Mononuclear cell (primary cell): Measurements from ENCODE around the gene RSU1. TPM values are rescaled to one million over a fixed set of nuclear protein-coding genes. Genes with fewer than 3 reads are reported as not detected.

Source experiments
- H3K27me3 ChIP-seq: 2 replicates; pipeline ENCODE4 v1.6.0; 2011; ENCODE audit warnings: low read length, control low read depth; ENCODE audit not compliant: insufficient read depth
- H3K4me1 ChIP-seq: 2 replicates; pipeline ENCODE4 v1.5.1; 2011; ENCODE audit warnings: mild to moderate bottlenecking, low read length, control low read depth; ENCODE audit not compliant: insufficient read depth
- H3K4me3 ChIP-seq: 2 replicates; pipeline ENCODE4 v1.5.1; 2011; ENCODE audit warnings: mild to moderate bottlenecking, low read length, moderate library complexity
- H3K9me3 ChIP-seq: 2 replicates; pipeline ENCODE4 v1.5.1; 2011; ENCODE audit warnings: low read depth, mild to moderate bottlenecking, control low read depth, low read length
- total RNA-seq: library from RNA; depleted of rRNA; stranded (reverse); fragments of >200 nt; gene quantifications from one replicate; pipeline ENCODE4 v1.2.3, GENCODE V29; 2012

Gene RSU1
- total RNA-seq, 1 donor = 80.0 TPM

GRCh38 chr10:16713290-16713689 is 103.9 kb downstream of the RSU1 start:
- no peaks in the 10 kb centered on the region for H3K4me1 ChIP-seq
- H3K9me3 ChIP-seq = peaks cover 43% of the 10 kb centered on the region
- no peaks in the 10 kb centered on the region for H3K27me3 ChIP-seq
- no peak overlapping the region for H3K4me3 ChIP-seq

GRCh38 chr10:16712883-16713282 is 104.3 kb downstream of the RSU1 start:
- H3K4me3 ChIP-seq = no peak overlapping the region

GRCh38 chr10:16700331-16700730 is 116.9 kb downstream of the RSU1 start:
- no peaks in the 10 kb centered on the region for H3K4me1 ChIP-seq
- no peak overlapping the region for H3K4me3 ChIP-seq

More at GRCh38 chr10:16712883-16713282, 104.3 kb downstream of the RSU1 start:
- H3K27me3 ChIP-seq = no peaks in the 10 kb centered on the region
- peaks cover 43% of the 10 kb centered on the region for H3K9me3 ChIP-seq
- no peaks in the 10 kb centered on the region for H3K4me1 ChIP-seq

GRCh38 chr10:16699435-16700057 is 117.7 kb downstream of the RSU1 start:
- H3K4me3 ChIP-seq = no peak overlapping the region
- no peaks in the 10 kb centered on the region for H3K27me3 ChIP-seq
- no peaks in the 10 kb centered on the region for H3K4me1 ChIP-seq
- H3K9me3 ChIP-seq = no peaks in the 10 kb centered on the region

More at GRCh38 chr10:16700331-16700730, 116.9 kb downstream of the RSU1 start:
- H3K9me3 ChIP-seq = no peaks in the 10 kb centered on the region
- no peaks in the 10 kb centered on the region for H3K27me3 ChIP-seq

- Histone ChIP-seq H3K4me3 (no peak overlapping the region), H3K27me3 (no peaks in the 10 kb centered on the region), H3K9me3 (no peaks in the 10 kb centered on the region), H3K4me1 (no peaks in the 10 kb centered on the region)
These were observed 118.8 kb downstream of the RSU1 start for GRCh38 chr10:16698461-16698860.

GRCh38 chr10:16690417-16690816 is 126.8 kb downstream of the RSU1 start:
- Histone ChIP-seq H3K4me3 (no peak overlapping the region), H3K27me3 (no peaks in the 10 kb centered on the region), H3K9me3 (no peaks in the 10 kb centered on the region), H3K4me1 (no peaks in the 10 kb centered on the region)

GRCh38 chr10:16689696-16690095 is 127.5 kb downstream of the RSU1 start:
- no peaks in the 10 kb centered on the region for H3K9me3 ChIP-seq
- H3K27me3 ChIP-seq = no peaks in the 10 kb centered on the region
- no peak overlapping the region for H3K4me3 ChIP-seq
- no peaks in the 10 kb centered on the region for H3K4me1 ChIP-seq

GRCh38 chr10:16689227-16689626 is 128.0 kb downstream of the RSU1 start:
- H3K4me3 ChIP-seq = no peak overlapping the region
- H3K27me3 ChIP-seq = no peaks in the 10 kb centered on the region
- no peaks in the 10 kb centered on the region for H3K9me3 ChIP-seq
- H3K4me1 ChIP-seq = no peaks in the 10 kb centered on the region

- H3K4me1 ChIP-seq = no peaks in the 10 kb centered on the region
- H3K9me3 ChIP-seq = no peaks in the 10 kb centered on the region
- no peaks in the 10 kb centered on the region for H3K27me3 ChIP-seq
- H3K4me3 ChIP-seq = no peak overlapping the region
These were observed 130.9 kb downstream of the RSU1 start for GRCh38 chr10:16686054-16686902.

GRCh38 chr10:16685551-16685950 is 131.7 kb downstream of the RSU1 start:
- Histone ChIP-seq H3K27me3 (no peaks in the 10 kb centered on the region), H3K4me1 (no peaks in the 10 kb centered on the region), H3K9me3 (no peaks in the 10 kb centered on the region)

GRCh38 chr10:16681521-16681920 is 135.7 kb downstream of the RSU1 start:
- H3K4me1 ChIP-seq = no peaks in the 10 kb centered on the region
- H3K9me3 ChIP-seq = no peaks in the 10 kb centered on the region
- no peak overlapping the region for H3K4me3 ChIP-seq
- H3K27me3 ChIP-seq = no peaks in the 10 kb centered on the region

More at GRCh38 chr10:16685551-16685950, 131.7 kb downstream of the RSU1 start:
- H3K4me3 ChIP-seq = no peak overlapping the region

- no peak overlapping the region for H3K4me3 ChIP-seq
- H3K4me1 ChIP-seq = no peaks in the 10 kb centered on the region
- no peaks in the 10 kb centered on the region for H3K27me3 ChIP-seq
- H3K9me3 ChIP-seq = no peaks in the 10 kb centered on the region
These were observed 137.7 kb downstream of the RSU1 start for GRCh38 chr10:16679511-16679910.

GRCh38 chr10:16675334-16675733 is 141.9 kb downstream of the RSU1 start:
- no peaks in the 10 kb centered on the region for H3K27me3 ChIP-seq
- no peaks in the 10 kb centered on the region for H3K4me1 ChIP-seq
- H3K4me3 ChIP-seq = no peak overlapping the region
- no peaks in the 10 kb centered on the region for H3K9me3 ChIP-seq

GRCh38 chr10:16674147-16674703 is 143.0 kb downstream of the RSU1 start:
- Histone ChIP-seq H3K4me3 (no peak overlapping the region), H3K9me3 (no peaks in the 10 kb centered on the region), H3K27me3 (no peaks in the 10 kb centered on the region), H3K4me1 (no peaks in the 10 kb centered on the region)

GRCh38 chr10:16673443-16673842 is 143.8 kb downstream of the RSU1 start:
- no peaks in the 10 kb centered on the region for H3K27me3 ChIP-seq
- no peaks in the 10 kb centered on the region for H3K9me3 ChIP-seq
- no peak overlapping the region for H3K4me3 ChIP-seq
- H3K4me1 ChIP-seq = no peaks in the 10 kb centered on the region
